ENCODE results near the gene MFN2. TPM values are rescaled to one million over a fixed set of nuclear protein-coding genes. Genes with fewer than 3 reads are reported as not detected.

MFN2 gene
- total RNA-seq, 1 experiment from 2014 or later: 73.9 TPM

GRCh38 chr1:11984576-11984975 lies 4.3 kb downstream of the MFN2 start:
- peak overlapping the region; percentile 21 for H3K27ac Mint-ChIP-seq (ENCODE audit: unreplicated experiment)
- Histone ChIP-seq H3K9me3 (no peaks in the 10 kb centered on the region), H3K27me3 (replicated peaks; ENCODE audit: control insufficient read depth, insufficient read depth, low read length) (no peaks in the 10 kb centered on the region), H3K36me3 (ENCODE audit: control insufficient read depth, insufficient read depth, low read length) (peaks cover 3% of the 10 kb centered on the region), H3K4me3 (ENCODE audit: low read depth, low read length) (no peak overlapping the region), H3K4me1 (peaks cover 15% of the 10 kb centered on the region)
- intact Hi-C loops (cut with micrococcal nuclease; ENCODE audit: unreplicated experiment): no loop called here
- no peak for TF ChIP-seq CTCF (IDR thresholded peaks at IDR 0.05; ENCODE audit: insufficient read depth in 1 of 2, low read depth in 1 of 2, low read length in 1 of 2, severe bottlenecking in 1 of 2, unreplicated experiment in 1 of 2)
- H3K4me1 Mint-ChIP-seq (ENCODE audit: low read depth, unreplicated experiment): peaks cover 18% of the 10 kb centered on the region
- H3K27me3 Mint-ChIP-seq (ENCODE audit: insufficient read depth, unreplicated experiment): no peaks in the 10 kb centered on the region
- POLR2A ChIA-PET: interaction anchor here (0.6 to 1.4 kb wide), 2 partner anchors 16 to 35 kb away, joined by 3 to 5 read pairs; partner anchors contain the start of gene MIIP
- BruUV-seq (replicated peaks): no TSS peak
- no peak overlapping the region for H3K4me3 Mint-ChIP-seq (ENCODE audit: unreplicated experiment)
- peak; percentile 16 to 58 for DNase-seq
- H3K36me3 Mint-ChIP-seq (ENCODE audit: insufficient read depth, unreplicated experiment): peaks cover 71% of the 10 kb centered on the region
- H3K9me3 Mint-ChIP-seq (ENCODE audit: unreplicated experiment): no peaks in the 10 kb centered on the region
- CTCF ChIA-PET: no interaction called here

GRCh38 chr1:11985171-11985570 lies 4.9 kb downstream of the MFN2 start:
- H3K27ac Mint-ChIP-seq (ENCODE audit: unreplicated experiment): no peak overlapping the region
- no peaks in the 10 kb centered on the region for H3K9me3 Mint-ChIP-seq (ENCODE audit: unreplicated experiment)
- Histone ChIP-seq H3K27me3 (replicated peaks; ENCODE audit: control insufficient read depth, insufficient read depth, low read length) (no peaks in the 10 kb centered on the region), H3K4me1 (peaks cover 15% of the 10 kb centered on the region), H3K9me3 (no peaks in the 10 kb centered on the region), H3K4me3 (ENCODE audit: low read depth, low read length) (no peak overlapping the region), H3K36me3 (ENCODE audit: control insufficient read depth, insufficient read depth, low read length) (peaks cover 3% of the 10 kb centered on the region)
- no peak overlapping the region for H3K4me3 Mint-ChIP-seq (ENCODE audit: unreplicated experiment)
- peaks cover 67% of the 10 kb centered on the region for H3K36me3 Mint-ChIP-seq (ENCODE audit: insufficient read depth, unreplicated experiment)
- intact Hi-C loops (cut with micrococcal nuclease; ENCODE audit: unreplicated experiment): no loop called here
- no peaks in the 10 kb centered on the region for H3K27me3 Mint-ChIP-seq (ENCODE audit: insufficient read depth, unreplicated experiment)
- BruUV-seq (replicated peaks): no TSS peak
- POLR2A ChIA-PET: interaction anchor here (1.4 kb wide), 1 partner anchor 34 kb away, joined by 3 read pairs; the partner anchor contains the start of gene MIIP
- TF ChIP-seq CTCF (IDR thresholded peaks at IDR 0.05; ENCODE audit: insufficient read depth in 1 of 2, low read depth in 1 of 2, low read length in 1 of 2, severe bottlenecking in 1 of 2, unreplicated experiment in 1 of 2): no peak
- CTCF ChIA-PET: no interaction called here
- peaks cover 14% of the 10 kb centered on the region for H3K4me1 Mint-ChIP-seq (ENCODE audit: low read depth, unreplicated experiment)
- DNase-seq: no peak

DNA sequence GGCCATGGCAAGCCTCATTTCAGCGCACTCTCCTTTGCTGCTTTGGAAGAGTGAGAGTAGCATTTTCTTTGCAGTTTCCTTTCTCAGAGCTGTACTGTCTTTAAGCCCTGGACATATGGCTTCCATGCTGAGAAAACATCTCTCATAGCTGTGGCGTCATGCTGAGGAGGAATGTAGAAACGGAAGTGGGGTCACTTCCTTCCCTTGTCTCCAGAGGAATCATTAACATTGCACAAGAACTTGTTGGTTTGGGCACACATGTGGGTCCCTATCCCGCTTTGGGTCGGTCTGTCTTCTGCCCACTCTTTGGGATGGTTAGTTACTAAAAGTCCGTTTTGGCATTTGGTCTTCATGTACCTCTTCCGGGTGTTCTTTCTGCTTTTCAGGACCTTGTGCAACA lies 5.6 kb downstream of the MFN2 start:
- Mint-ChIP-seq H3K4me1 (ENCODE audit: low read depth, unreplicated experiment) (peaks cover 14% of the 10 kb centered on the region), H3K27ac (ENCODE audit: unreplicated experiment) (no peak overlapping the region), H3K36me3 (ENCODE audit: insufficient read depth, unreplicated experiment) (peaks cover 67% of the 10 kb centered on the region), H3K27me3 (ENCODE audit: insufficient read depth, unreplicated experiment) (no peaks in the 10 kb centered on the region), H3K9me3 (ENCODE audit: unreplicated experiment) (no peaks in the 10 kb centered on the region), H3K4me3 (ENCODE audit: unreplicated experiment) (no peak overlapping the region)
- CTCF ChIA-PET: no interaction called here
- Histone ChIP-seq H3K27me3 (replicated peaks; ENCODE audit: control insufficient read depth, insufficient read depth, low read length) (no peaks in the 10 kb centered on the region), H3K9me3 (no peaks in the 10 kb centered on the region), H3K4me1 (peaks cover 15% of the 10 kb centered on the region), H3K4me3 (ENCODE audit: low read depth, low read length) (no peak overlapping the region), H3K36me3 (ENCODE audit: control insufficient read depth, insufficient read depth, low read length) (peaks cover 3% of the 10 kb centered on the region)
- DNase-seq: no peak
- intact Hi-C loops (cut with micrococcal nuclease; ENCODE audit: unreplicated experiment): no loop called here
- no peak for TF ChIP-seq CTCF (IDR thresholded peaks at IDR 0.05; ENCODE audit: insufficient read depth in 1 of 2, low read depth in 1 of 2, low read length in 1 of 2, severe bottlenecking in 1 of 2, unreplicated experiment in 1 of 2)
- POLR2A ChIA-PET: no interaction called here
- no TSS peak for BruUV-seq (replicated peaks)

Data from Caco-2 (cell line).